GM10248 (cell line): ENCODE data around the gene CFAP119.

Experiments used
- CTCF ChIA-PET: fragments of 300-600 bp; sonication (Branson Sonifier 250); formaldehyde crosslinking; extraction: SDS; loops from one replicate; lab custom pipeline; 2021; ENCODE audit warnings: antibody characterized with exemption; lab: Yijun Ruan, JAX
- POLR2A ChIA-PET: fragments of 350-650 bp; sonication (Branson Sonifier 250); formaldehyde crosslinking; extraction: SDS; loops from one replicate; lab custom pipeline; 2020; ENCODE audit warnings: antibody characterized with exemption; lab: Yijun Ruan, JAX
- DNase-seq: peaks from one replicate; pipeline ENCODE4 v3.0.0; 2012; ENCODE audit errors: extremely low spot score
- CTCF ChIP-seq: IDR thresholded peaks from 2 replicates; pipeline ENCODE4 v1.5.1; 2012; ENCODE audit warnings: mild to moderate bottlenecking, low read depth; ENCODE audit errors: extremely low read depth, missing control alignments, control extremely low read depth

Gene CFAP119

GRCh38 chr16:30731411-30731810 lies 30.5 kb downstream of the CFAP119 start:
- ChIA-PET POLR2A (no interaction called here), CTCF (no interaction called here)

GRCh38 chr16:30728899-30729672 lies 32.8 kb downstream of the CFAP119 start:
- TF ChIP-seq CTCF, result no peak
- DNase-seq, result no peak
- ChIA-PET POLR2A (no interaction called here), CTCF (interaction anchor here (1.1 kb wide), 1 partner anchor 11 kb away, joined by 3 read pairs; a partner anchor contains a TSS)

More at GRCh38 chr16:30731411-30731810, 30.5 kb downstream of the CFAP119 start:
- no peak for TF ChIP-seq CTCF
- DNase-seq, result no peak

GRCh38 chr16:30728321-30728720 lies 33.5 kb downstream of the CFAP119 start:
- no peak for TF ChIP-seq CTCF
- ChIA-PET POLR2A (interaction anchor here (0.6 kb wide), 1 partner anchor 211 kb away, joined by 7 read pairs; no protein-coding TSS in a partner anchor), CTCF (interaction anchor here (1.5 kb wide), 1 partner anchor 12 kb away, joined by 4 read pairs; no protein-coding TSS in a partner anchor)
- no peak for DNase-seq

GRCh38 chr16:30725418-30725792 lies 36.5 kb downstream of the CFAP119 start:
- TF ChIP-seq CTCF, result no peak
- DNase-seq, result no peak
- POLR2A ChIA-PET, result no interaction called here
- CTCF ChIA-PET, result interaction anchor here (3.1 kb wide), 1 partner anchor 31 kb away, joined by 10 read pairs; no protein-coding TSS in a partner anchor

GRCh38 chr16:30724641-30725417 lies 37.0 kb downstream of the CFAP119 start:
- no peak for DNase-seq
- ChIA-PET POLR2A (no interaction called here), CTCF (interaction anchor here (1.0 to 3.1 kb wide), 3 partner anchors 22 to 177 kb away, joined by 3 to 10 read pairs (median 3); no protein-coding TSS in a partner anchor)
- TF ChIP-seq CTCF, result no peak

GRCh38 chr16:30723725-30724355 lies 38.0 kb downstream of the CFAP119 start:
- ChIA-PET CTCF (interaction anchor here (1.0 to 3.1 kb wide), 5 partner anchors 10 to 218 kb away, joined by 3 to 10 read pairs (median 5); no protein-coding TSS in a partner anchor), POLR2A (interaction anchor here (1.2 kb wide), 1 partner anchor 63 kb away, joined by 3 read pairs; no protein-coding TSS in a partner anchor)
- DNase-seq, result no peak
- no peak for TF ChIP-seq CTCF
